ENCODE data around the gene MEG3. TPM values are rescaled to one million over a fixed set of nuclear protein-coding genes. Genes with fewer than 3 reads are reported as not detected.

Gene MEG3
- total and polyA plus RNA-seq, 9 of the 15 experiments (the other 6 are each of a cell fraction or from before 2014, with no cell fraction given) = 0.10 to 5.3 (median 1.0) TPM; not detected in 1

- peak; percentile 75 for TF ChIP-seq ZBTB40 (IDR thresholded peaks at IDR 0.05)
- TF ChIP-seq ZBTB40 (CRISPR knock-in tag; IDR thresholded peaks at IDR 0.05) = no peak
- TF ChIP-seq ERF (CRISPR knock-in tag; IDR thresholded peaks at IDR 0.05) = peak; percentile 22; the same call in 1 of the 2 replicates
- TF ChIP-seq ATF1 (CRISPR knock-in tag; IDR thresholded peaks at IDR 0.05) = no peak
- TF ChIP-seq ATF1 (tag; IDR thresholded peaks at IDR 0.05) = peak; percentile 76
- no peak for TF ChIP-seq GTF2E2 (tag; IDR thresholded peaks at IDR 0.05)
- no peak for TF ChIP-seq HOMEZ (CRISPR knock-in tag; IDR thresholded peaks at IDR 0.05)
- TF ChIP-seq GABPB1 (CRISPR knock-in tag; IDR thresholded peaks at IDR 0.05) = peak; percentile 47
- no peak for TF ChIP-seq U2AF1 (optimal IDR thresholded peaks at IDR 0.05; ENCODE audit: low read depth, low read length)
- no peak for TF ChIP-seq PATZ1 (CRISPR knock-in tag; IDR thresholded peaks at IDR 0.05; ENCODE audit: borderline replicate concordance)
- no peak for TF ChIP-seq YBX1 (IDR thresholded peaks at IDR 0.05)
- TF ChIP-seq NELFE (IDR thresholded peaks at IDR 0.05; ENCODE audit: insufficient read depth, insufficient read length) = no peak
- peak; percentile 58; the same call in 1 of the 2 replicates for TF ChIP-seq PHF21A (IDR thresholded peaks at IDR 0.05; ENCODE audit: borderline replicate concordance, low read depth)
- peak; percentile 53 for TF ChIP-seq POLR2B (IDR thresholded peaks at IDR 0.05; ENCODE audit: low read depth, partially characterized antibody)
Observed at GRCh38 chr14:100871234-100872186, 45.6 kb downstream of the MEG3 start (continued).

All from K562 (cell line).